ENCODE data around the gene NKRF.
"Not testable (repeated sequence)": the region's sequence is repeated elsewhere in the genome, so short reads cannot be mapped to it uniquely, and the experiment has no call there.

Gene NKRF

GRCh38 chrX:119606280-119607017, at the start of gene NKRF:
NKRF (minus strand) TSS chrX:119606424.
- DNase-seq: peak; percentile 85

GRCh38 chrX:119655125-119655524, 48.9 kb upstream of the NKRF start:
- no peak for DNase-seq

- no peak for DNase-seq
Measured at GRCh38 chrX:119654112-119654531, 47.9 kb upstream of the NKRF start.

- no peak for DNase-seq
Measured at GRCh38 chrX:119648421-119648775, 42.2 kb upstream of the NKRF start.

- no peak for DNase-seq
Measured at GRCh38 chrX:119647552-119648420, 41.6 kb upstream of the NKRF start.

- DNase-seq: no peak
Measured at GRCh38 chrX:119647089-119647488, 40.9 kb upstream of the NKRF start.

GRCh38 chrX:119646515-119646914, 40.3 kb upstream of the NKRF start:
- DNase-seq: no peak

GRCh38 chrX:119643696-119644095, 37.5 kb upstream of the NKRF start:
- DNase-seq: no peak

- no peak for DNase-seq
Measured at GRCh38 chrX:119640731-119641170, 34.5 kb upstream of the NKRF start.

GRCh38 chrX:119638725-119639471, 32.7 kb upstream of the NKRF start:
- no peak for DNase-seq

GRCh38 chrX:119637421-119637820, 31.2 kb upstream of the NKRF start:
- not testable (repeated sequence) for DNase-seq

- no peak for DNase-seq
Measured at GRCh38 chrX:119636419-119636818, 30.2 kb upstream of the NKRF start.

GRCh38 chrX:119635799-119636198, 29.6 kb upstream of the NKRF start:
- no peak for DNase-seq

GRCh38 chrX:119635179-119635578, 29.0 kb upstream of the NKRF start:
- DNase-seq: no peak

GRCh38 chrX:119625843-119626242, 19.6 kb upstream of the NKRF start:
- no peak for DNase-seq

- DNase-seq: no peak
Measured at GRCh38 chrX:119624951-119625668, 18.9 kb upstream of the NKRF start.

GRCh38 chrX:119624417-119624816, 18.2 kb upstream of the NKRF start:
- DNase-seq: no peak

- DNase-seq: peak; percentile 11
Measured at GRCh38 chrX:119622356-119623232, 16.4 kb upstream of the NKRF start.

GRCh38 chrX:119618439-119618838, 12.2 kb upstream of the NKRF start:
- no peak for DNase-seq

- DNase-seq: no peak
Measured at GRCh38 chrX:119617517-119618164, 11.4 kb upstream of the NKRF start.

GRCh38 chrX:119614776-119615175, 8.6 kb upstream of the NKRF start:
- DNase-seq: no peak
